Measurements from ENCODE around the gene PPTC7.
"Not testable (repeated sequence)": the region's sequence is repeated elsewhere in the genome, so short reads cannot be mapped to it uniquely, and the experiment has no call there.

DNA sequence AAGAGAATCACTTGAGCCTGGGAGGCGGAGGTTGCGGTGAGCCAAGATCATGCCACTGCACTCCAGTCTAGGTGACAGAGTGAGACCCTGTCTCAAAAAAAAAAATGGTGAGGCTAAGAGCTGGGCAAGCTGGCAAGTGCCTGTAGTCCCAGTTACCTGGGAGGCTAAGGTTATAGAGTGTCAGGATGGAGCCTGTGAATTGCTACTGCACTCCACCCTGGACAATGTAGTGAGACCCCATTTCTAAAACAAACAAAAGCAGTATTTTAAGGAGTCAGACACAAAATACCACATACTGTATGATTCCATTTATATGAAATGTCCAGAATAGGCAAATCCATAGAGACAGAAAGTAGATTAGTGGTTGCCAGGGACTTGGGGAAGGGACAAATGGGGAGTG, 4.0 kb upstream of the PPTC7 start:
- TF ChIP-seq EZH2 (IDR thresholded peaks at IDR 0.05; ENCODE audit: insufficient read depth, poor library complexity, severe bottlenecking); EZH2phosphoT487 (IDR thresholded peaks at IDR 0.05; ENCODE audit: insufficient read depth, low read depth): not testable (repeated sequence)
